ENCODE data around the gene WDFY4. TPM values are rescaled to one million over a fixed set of nuclear protein-coding genes. Genes with fewer than 3 reads are reported as not detected.

WDFY4 gene
- polyA plus RNA-seq, 1 donor (not counting 4 experiments of a cell fraction or from before 2014, with no cell fraction given) = 0.04 TPM

DNA sequence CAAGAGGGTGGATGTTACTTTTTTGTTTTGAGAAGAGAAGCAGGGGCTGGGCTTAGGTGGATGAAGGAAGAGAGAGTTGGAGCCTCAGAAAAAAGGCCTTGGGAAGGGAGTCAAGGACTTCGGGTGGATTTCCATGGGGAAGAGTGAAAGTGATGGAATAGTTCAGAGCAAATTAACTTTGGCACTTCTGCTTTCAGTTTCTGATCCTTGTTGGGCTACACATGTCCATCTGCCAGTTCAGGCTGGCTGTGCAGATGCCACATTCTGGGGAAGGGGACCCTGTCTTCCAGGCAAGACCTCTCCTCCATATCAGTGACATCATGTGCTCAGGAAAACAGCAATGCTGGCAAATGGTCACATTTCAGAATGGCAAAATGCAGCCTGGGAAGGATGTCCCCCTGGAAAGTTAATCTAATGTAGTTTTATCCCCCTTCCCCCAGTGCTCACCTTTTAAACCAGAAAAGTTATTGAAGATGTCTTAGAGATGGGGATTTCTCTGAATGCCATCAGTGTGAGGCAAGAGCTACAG, 86.0 kb downstream of the WDFY4 start:
- Histone ChIP-seq H4K20me1 (ENCODE audit: control insufficient read depth, extremely low read depth, insufficient read depth, low read length) (no peaks in the 10 kb centered on the region), H3K27ac (ENCODE audit: control insufficient read depth, insufficient read depth, low read length) (no peak overlapping the region), H3K9me1 (ENCODE audit: control insufficient read depth, extremely low read depth, insufficient read depth, low read length) (no peaks in the 10 kb centered on the region), H3K4me1 (ENCODE audit: control insufficient read depth, extremely low read depth, insufficient read depth, low read length) (no peaks in the 10 kb centered on the region), H3K79me2 (ENCODE audit: control insufficient read depth, insufficient read depth, low read length) (no peaks in the 10 kb centered on the region), H3K27me3 (ENCODE audit: control insufficient read depth, extremely low read depth, insufficient read depth, low read length) (peaks cover 3% of the 10 kb centered on the region), H3K36me3 (ENCODE audit: control insufficient read depth in 2 of 2, extremely low read depth in 1 of 2, insufficient read depth in 2 of 2, low read length in 2 of 2) (no peaks in the 10 kb centered on the region), H3K4me3 (ENCODE audit: control insufficient read depth in 2 of 3, extremely low read depth in 1 of 3, insufficient read depth in 2 of 3, low read depth in 1 of 3, low read length in 3 of 3) (no peak overlapping the region), H3K4me2 (ENCODE audit: control insufficient read depth, extremely low read depth, insufficient read depth, low read depth, low read length) (no peak overlapping the region), H3K9ac (ENCODE audit: control insufficient read depth, extremely low read depth, insufficient read depth, low read length) (no peak overlapping the region), H3K9me3 (ENCODE audit: control insufficient read depth, low read depth, low read length) (no peaks in the 10 kb centered on the region), H2AFZ (ENCODE audit: control insufficient read depth, low read length) (no peak overlapping the region)
- FAIRE-seq (no peak), DNase-seq (ENCODE audit: low read depth, low spot score) (no peak)
- dilution Hi-C loops (cut with MboI; ENCODE audit: extremely low pct_ligation_motif_present, low sequenced_read_pairs) = no loop called here
- TF ChIP-seq, protein P1, sequence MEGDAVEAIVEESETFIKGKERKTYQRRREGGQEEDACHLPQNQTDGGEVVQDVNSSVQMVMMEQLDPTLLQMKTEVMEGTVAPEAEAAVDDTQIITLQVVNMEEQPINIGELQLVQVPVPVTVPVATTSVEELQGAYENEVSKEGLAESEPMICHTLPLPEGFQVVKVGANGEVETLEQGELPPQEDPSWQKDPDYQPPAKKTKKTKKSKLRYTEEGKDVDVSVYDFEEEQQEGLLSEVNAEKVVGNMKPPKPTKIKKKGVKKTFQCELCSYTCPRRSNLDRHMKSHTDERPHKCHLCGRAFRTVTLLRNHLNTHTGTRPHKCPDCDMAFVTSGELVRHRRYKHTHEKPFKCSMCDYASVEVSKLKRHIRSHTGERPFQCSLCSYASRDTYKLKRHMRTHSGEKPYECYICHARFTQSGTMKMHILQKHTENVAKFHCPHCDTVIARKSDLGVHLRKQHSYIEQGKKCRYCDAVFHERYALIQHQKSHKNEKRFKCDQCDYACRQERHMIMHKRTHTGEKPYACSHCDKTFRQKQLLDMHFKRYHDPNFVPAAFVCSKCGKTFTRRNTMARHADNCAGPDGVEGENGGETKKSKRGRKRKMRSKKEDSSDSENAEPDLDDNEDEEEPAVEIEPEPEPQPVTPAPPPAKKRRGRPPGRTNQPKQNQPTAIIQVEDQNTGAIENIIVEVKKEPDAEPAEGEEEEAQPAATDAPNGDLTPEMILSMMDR (optimal IDR thresholded peaks at IDR 0.05 in 1 of 3, IDR thresholded peaks at IDR 0.05 in 1 of 3, conservative IDR thresholded peaks at IDR 0.05 in 1 of 3; ENCODE audit: extremely low read depth in 1 of 3, insufficient read depth in 2 of 3, low read length in 3 of 3) = no peak
- TF ChIP-seq EZH2 (IDR thresholded peaks at IDR 0.05; ENCODE audit: low read length) = no peak

DNA sequence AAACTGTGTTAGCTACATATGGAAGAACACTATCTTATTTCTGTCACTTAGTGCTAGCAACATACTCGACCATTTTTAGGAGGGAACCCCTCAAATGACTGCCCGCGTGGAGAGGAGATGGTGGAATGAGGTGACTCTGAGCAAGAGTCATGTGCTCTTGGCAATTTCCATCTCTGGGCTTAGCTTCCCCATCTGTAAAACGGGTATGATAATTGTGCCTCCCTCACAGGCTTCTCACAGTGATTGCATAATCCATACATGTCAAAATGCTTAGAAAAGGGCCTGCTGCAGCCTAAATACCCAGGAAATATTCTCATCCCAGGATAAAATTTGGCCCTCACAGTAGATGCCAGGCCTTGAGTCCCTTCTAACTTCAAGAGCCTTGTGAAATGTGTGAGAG, 86.6 kb downstream of the WDFY4 start:
- Histone ChIP-seq H3K36me3 (ENCODE audit: control insufficient read depth in 2 of 2, extremely low read depth in 1 of 2, insufficient read depth in 2 of 2, low read length in 2 of 2) (no peaks in the 10 kb centered on the region), H3K9me3 (ENCODE audit: control insufficient read depth, low read depth, low read length) (no peaks in the 10 kb centered on the region), H3K27me3 (ENCODE audit: control insufficient read depth, extremely low read depth, insufficient read depth, low read length) (peaks cover 3% of the 10 kb centered on the region), H3K9me1 (ENCODE audit: control insufficient read depth, extremely low read depth, insufficient read depth, low read length) (no peaks in the 10 kb centered on the region), H3K9ac (ENCODE audit: control insufficient read depth, extremely low read depth, insufficient read depth, low read length) (no peak overlapping the region), H3K4me1 (ENCODE audit: control insufficient read depth, extremely low read depth, insufficient read depth, low read length) (no peaks in the 10 kb centered on the region), H3K79me2 (ENCODE audit: control insufficient read depth, insufficient read depth, low read length) (no peaks in the 10 kb centered on the region), H2AFZ (ENCODE audit: control insufficient read depth, low read length) (no peak overlapping the region), H4K20me1 (ENCODE audit: control insufficient read depth, extremely low read depth, insufficient read depth, low read length) (no peaks in the 10 kb centered on the region), H3K27ac (ENCODE audit: control insufficient read depth, insufficient read depth, low read length) (no peak overlapping the region), H3K4me3 (ENCODE audit: control insufficient read depth in 2 of 3, extremely low read depth in 1 of 3, insufficient read depth in 2 of 3, low read depth in 1 of 3, low read length in 3 of 3) (no peak overlapping the region), H3K4me2 (ENCODE audit: control insufficient read depth, extremely low read depth, insufficient read depth, low read depth, low read length) (no peak overlapping the region)
- DNase-seq (ENCODE audit: low read depth, low spot score) (no peak), FAIRE-seq (no peak)
- TF ChIP-seq, protein P1 (optimal IDR thresholded peaks at IDR 0.05 in 1 of 3, IDR thresholded peaks at IDR 0.05 in 1 of 3, conservative IDR thresholded peaks at IDR 0.05 in 1 of 3; ENCODE audit: extremely low read depth in 1 of 3, insufficient read depth in 2 of 3, low read length in 3 of 3) = no peak
- TF ChIP-seq EZH2 (IDR thresholded peaks at IDR 0.05; ENCODE audit: low read length) = no peak
- dilution Hi-C loops (cut with MboI; ENCODE audit: extremely low pct_ligation_motif_present, low sequenced_read_pairs) = no loop called here

Data from keratinocyte (primary cell).